Stimulated activated CD4-positive, alpha-beta T cell treated with anti-CD3 and anti-CD28 coated beads, Interleukin-4, amount 100 ng/mL, for 4 hours (primary cell): ENCODE data around the gene PSKH1.
"Not testable (repeated sequence)": the region's sequence is repeated elsewhere in the genome, so short reads cannot be mapped to it uniquely, and the experiment has no call there.

Experiments
- DNase-seq, 2 experiments: peaks; one replicate each; pipeline ENCODE4 v3.0.0-alpha.2; 2020

Gene PSKH1

DNA sequence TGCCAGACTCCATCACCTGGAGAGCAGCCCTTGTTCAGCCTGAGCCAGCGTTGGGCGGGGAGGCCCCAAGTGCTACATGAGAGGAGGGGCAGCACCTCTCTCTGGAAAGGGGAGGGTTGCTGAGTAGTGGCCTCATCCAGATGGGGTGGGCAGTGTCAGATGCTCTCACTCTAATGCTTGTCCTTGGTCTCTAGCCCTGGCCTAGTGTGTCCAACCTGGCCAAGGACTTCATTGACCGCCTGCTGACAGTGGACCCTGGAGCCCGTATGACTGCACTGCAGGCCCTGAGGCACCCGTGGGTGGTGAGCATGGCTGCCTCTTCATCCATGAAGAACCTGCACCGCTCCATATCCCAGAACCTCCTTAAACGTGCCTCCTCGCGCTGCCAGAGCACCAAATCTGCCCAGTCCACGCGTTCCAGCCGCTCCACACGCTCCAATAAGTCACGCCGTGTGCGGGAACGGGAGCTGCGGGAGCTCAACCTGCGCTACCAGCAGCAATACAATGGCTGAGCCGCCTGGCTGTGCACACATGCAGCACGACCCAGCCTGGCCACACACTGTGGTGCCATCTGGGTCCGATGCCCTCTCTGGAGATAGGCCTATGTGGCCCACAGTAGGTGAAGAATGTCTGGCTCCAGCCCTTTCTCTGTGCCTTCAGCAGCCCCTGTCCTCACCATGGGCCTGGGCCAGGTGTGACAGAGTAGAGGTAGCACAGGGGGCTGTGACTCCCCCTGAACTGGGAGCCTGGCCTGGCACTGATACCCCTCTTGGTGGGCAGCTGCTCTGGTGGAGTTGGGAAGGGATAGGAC is 34.3 kb downstream of the PSKH1 start:
- no peak for DNase-seq

DNA sequence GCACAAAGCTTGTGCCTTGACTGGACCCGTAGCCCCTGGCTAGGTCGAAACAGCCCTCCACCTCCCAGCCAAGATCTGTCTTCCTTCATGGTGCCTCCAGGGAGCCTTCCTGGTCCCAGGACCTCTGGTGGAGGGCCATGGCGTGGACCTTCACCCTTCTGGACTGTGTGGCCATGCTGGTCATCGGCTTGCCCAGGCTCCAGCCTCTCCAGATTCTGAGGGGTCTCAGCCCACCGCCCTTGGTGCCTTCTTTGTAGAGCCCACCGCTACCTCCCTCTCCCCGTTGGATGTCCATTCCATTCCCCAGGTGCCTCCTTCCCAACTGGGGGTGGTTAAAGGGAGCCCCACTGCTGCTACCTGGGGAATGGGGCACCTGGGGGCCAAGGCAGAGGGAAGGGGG is 35.1 kb downstream of the PSKH1 start:
- no peak for DNase-seq

DNA sequence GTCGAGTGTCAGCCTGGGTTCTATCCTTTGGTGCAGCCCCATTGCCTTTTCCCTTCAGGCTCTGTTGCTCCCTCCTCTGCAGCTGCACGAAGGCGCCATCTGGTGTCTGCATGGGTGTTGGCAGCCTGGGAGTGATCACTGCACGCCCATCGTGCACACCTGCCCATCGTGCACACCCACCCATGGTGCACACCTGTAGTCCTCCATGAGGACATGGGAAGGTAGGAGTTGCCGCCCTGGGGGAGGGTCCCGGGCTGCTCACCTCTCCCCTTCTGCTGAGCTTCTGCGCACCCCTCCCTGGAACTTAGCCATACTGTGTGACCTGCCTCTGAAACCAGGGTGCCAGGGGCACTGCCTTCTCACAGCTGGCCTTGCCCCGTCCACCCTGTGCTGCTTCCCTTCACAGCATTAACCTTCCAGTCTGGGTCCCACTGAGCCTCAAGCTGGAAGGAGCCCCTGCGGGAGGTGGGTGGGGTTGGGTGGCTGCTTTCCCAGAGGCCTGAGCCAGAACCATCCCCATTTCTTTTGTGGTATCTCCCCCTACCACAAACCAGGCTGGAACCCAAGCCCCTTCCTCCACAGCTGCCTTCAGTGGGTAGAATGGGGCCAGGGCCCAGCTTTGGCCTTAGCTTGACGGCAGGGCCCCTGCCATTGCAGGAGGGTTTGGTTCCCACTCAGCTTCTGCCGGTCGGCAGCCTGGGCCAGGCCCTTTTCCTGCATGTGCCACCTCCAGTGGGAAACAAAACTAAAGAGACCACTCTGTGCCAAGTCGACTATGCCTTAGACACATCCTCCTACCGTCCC is 35.7 kb downstream of the PSKH1 start:
- DNase-seq: peak; percentile 71 to 72

DNA sequence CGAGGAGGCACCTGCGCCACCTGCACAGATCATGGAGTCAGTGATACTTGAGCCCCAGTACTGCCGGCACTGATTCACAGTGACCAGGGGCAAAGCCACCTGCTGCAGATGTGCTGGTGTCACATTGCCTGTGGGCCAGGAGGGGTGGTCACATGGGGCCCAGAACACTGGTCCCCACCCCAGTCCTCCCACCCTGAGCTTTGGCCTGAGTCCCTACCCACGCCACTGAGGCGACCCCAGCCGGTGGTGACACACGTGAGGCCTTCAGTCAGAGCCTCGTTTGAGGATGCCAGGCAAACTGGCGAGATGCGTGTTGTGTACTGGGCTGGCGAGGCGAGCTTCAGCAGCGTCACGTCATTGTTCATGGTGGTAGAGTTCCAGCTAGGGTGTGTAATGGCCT is 37.1 kb downstream of the PSKH1 start:
- DNase-seq: no peak

DNA sequence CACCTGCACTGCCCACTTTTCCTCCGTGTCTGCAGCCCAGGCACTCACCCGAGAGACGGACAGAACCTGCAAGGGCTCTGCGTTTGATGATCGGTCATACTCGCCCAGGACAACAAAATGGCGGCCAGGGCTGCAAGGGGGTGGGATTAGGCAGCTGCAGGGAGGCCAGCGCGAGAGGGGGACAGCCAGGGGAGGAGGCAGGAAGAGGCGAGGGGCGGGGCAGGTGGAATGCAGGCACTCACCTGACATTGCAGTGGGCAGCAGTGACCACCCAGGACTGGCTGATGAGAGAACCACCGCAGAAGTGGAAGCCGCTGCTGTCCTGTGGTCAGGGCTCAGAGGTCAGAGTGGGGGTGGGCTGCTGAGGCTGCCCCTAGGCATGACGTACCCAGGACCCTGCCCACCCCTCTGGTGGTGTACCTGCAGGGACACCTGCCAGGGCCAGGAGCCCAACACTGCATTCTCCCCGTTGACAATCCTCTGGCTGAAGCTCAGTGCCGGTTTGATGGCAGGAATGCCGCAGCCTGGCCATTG is 37.7 kb downstream of the PSKH1 start:
- DNase-seq: no peak

DNA sequence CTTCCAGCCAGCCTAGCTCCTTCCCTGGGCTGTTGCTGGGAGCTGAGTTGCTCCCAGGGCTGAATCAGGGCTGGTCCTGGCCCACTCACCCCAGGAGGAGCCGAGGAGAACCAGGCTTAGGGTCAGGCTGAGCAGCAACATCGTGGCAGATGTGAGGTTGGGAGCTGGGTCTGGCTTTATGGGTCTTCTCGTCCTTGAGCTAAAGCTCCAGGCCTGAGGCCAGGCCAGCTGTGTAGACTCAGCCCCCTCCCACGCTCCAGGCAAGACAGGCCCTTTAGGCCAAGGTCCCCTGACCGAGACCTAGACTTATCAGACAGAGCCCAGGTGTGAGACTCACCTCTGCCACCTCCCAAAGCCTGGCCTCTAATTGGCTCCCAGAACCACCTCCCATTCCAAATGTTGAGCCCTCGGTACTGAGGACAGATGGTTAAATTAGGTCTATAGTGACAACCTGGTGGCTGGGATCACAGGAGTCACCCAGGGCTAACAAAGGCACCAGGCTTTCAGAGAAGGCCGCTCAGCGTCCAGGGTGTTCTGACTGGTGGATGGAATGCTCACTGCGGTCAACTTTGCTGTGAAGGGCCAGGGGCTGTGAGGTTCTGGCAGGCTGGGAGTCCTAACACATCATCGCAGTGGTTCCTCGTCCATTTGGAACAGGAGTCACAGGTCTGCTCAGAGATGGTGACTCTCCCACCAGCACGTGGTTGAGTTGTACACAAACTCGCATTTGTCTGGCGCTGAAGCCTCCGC is 38.8 kb downstream of the PSKH1 start, which contains the start of gene CTRL:
Gene CTRL, minus strand, starts transcription at position 151 of the 750 bp plus-strand sequence. Its CDS starts 10 bp downstream, at position 141.
- DNase-seq: no peak

DNA sequence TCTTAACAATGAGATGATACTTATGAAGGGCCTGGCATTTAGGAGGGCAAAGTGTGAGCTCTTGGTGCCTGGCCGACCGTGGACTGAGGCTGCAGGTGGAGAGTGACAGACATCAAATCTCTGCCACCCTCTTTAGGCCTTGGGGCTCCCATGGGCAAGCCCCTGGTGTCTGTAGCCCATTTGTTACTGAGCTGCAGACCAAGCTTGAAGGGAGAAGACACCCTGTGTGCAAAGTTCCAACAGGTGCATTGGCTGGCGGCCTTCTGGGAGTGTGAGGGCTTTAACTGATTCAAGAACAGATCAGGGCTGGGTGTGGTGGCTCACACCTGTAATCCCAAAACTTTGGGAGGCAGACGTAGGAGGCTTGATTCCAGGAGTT is 39.4 kb downstream of the PSKH1 start:
- no peak for DNase-seq

DNA sequence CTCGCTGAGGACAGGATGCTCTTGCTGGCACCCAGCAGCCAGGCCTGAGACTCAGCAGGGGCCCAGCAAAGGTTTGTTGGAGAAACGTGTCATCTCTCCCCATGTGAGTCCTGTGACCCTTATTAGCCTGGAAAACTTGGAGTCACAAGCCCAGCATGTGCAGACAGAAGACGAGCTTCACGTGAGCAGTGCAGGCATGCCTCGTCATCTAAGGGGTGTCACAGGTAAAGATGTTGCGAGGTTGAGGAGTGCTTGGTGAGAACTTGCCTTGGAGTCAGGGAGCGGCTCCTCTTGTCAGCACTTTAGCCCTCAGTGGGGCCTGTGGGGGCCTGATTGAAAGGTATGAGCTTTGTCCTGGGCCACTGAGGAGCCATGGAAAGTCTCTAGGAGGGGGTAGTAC is 40.8 kb downstream of the PSKH1 start:
- no peak for DNase-seq

DNA sequence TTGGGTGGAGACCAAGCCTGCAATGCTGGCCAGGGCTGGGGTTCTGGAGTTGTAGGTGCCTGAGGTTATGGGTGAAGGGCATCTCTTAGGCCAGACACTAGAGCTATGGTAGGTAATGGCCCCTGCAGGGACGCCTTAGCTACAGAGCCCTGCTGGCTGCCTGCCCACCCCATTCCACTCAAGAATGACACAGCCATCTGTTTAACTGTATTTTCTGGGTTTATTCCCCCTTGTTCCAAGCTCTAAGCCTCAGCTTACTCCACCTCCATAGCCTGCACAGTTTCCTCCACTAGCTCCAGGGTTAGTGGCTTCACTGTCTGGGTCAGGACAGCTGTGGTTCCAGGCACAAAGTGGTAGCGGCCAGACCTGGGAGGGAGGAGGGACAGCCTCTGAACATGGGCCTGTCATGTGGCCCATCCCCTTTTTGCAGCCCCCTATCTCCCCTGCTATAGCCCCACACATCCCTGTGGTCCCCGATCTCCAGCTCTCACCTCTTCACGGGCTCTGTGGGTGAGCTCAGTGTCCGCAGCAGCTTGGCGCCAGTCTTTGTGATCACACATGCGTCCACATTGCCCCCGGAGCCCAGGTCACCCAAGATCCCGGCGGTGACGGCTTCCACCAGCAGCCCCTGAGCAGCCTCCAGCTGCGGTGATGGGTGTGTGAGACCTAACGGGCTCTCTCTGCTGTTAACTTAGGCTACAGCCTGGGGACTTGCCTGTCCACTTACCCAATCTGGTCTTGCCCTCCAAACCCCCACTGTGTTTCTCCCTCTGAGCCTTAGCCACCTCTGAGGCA is 41.4 kb downstream of the PSKH1 start:
- DNase-seq: no peak

DNA sequence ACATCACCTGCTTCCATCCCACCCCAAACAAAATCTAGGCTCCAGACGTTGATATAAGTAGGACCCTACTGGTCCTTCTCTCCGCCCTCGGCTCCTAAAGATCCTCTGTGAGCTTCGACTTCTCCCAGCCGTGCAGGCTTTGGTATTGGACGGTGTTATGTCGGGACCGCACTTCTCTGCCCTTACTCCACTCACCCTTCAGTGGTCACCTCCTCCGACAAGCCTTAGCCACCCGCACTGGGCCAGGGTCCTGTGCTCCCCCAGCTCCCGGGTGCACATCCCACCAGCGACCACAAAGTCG is 42.0 kb downstream of the PSKH1 start:
- DNase-seq: no peak

DNA sequence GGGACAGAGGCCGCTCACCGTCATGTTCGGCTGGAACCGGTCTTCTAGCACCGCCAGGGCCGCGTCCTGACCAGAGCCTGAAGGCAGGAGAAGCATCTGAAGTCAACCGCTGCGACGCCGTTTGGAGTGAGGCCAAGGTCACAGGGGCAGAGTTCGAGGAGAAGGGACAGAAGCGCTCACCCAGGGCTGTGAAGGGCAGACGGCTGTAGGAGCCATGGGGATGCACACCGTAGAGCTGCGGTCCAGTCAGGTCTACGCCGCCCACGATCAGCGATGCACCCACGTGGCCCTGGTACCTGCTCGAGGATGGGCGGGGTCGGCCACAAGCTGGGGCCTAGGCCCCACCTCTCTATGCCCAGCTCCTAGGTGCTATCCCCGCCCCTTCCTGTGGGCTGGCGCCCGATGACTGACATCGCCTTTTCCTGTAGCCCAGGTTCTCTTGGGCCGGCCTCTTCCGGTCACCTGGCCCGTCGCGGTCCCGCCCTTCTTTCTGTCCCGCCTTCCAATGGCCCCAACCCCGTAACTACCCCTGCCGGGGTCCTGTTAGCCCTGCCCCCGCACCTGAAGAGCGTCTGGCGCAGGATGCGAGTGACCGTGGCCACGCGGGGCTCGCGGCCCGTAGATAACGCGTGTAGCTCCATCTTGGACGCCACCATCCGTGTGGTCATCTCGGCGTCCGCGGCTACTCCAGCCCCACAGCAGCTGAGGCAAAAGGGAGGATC is 42.5 kb downstream of the PSKH1 start:
- peak; percentile 91 to 96 for DNase-seq

DNA sequence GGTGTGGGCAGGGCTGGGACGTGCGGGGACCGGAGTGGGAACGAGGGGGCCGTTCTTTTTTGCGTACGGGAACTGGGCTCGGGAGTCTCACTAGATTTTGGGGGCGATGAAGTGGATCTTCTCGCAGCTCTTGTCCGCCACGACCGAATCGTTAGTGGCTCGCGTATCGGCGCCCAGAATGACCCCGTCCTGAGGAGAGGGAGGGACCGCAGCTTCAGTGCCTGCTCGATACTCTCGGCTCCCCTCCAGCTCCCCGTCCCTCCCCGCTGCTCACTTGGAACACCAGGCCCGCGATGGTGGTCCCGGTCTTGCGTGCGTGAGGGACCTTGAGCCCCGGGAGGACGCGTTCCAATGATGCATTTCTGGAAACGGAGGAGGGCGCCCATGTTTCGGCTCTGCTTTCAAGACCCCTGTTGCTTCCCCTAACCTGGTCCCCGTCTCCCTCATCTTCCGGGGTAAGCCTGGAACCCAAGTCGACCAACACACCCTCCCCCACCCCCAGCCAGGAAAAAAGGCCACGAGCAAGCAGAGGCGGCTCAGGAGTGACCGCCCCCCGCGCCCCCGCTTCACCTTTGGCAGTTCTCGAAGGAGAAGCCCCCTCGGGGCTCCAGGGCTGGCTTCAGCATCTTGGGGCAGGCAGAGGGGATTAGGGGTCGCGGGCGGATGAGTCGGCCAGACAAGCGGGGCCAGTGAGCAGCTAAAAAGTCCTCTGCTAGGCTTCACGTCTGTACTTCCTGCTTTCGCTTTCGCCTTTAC is 43.2 kb downstream of the PSKH1 start, which contains the start of gene PSMB10:
Gene PSMB10, minus strand, starts transcription at position 727 of the 756 bp plus-strand sequence. Its CDS starts 101 bp downstream, at position 626.
- DNase-seq: no peak

DNA sequence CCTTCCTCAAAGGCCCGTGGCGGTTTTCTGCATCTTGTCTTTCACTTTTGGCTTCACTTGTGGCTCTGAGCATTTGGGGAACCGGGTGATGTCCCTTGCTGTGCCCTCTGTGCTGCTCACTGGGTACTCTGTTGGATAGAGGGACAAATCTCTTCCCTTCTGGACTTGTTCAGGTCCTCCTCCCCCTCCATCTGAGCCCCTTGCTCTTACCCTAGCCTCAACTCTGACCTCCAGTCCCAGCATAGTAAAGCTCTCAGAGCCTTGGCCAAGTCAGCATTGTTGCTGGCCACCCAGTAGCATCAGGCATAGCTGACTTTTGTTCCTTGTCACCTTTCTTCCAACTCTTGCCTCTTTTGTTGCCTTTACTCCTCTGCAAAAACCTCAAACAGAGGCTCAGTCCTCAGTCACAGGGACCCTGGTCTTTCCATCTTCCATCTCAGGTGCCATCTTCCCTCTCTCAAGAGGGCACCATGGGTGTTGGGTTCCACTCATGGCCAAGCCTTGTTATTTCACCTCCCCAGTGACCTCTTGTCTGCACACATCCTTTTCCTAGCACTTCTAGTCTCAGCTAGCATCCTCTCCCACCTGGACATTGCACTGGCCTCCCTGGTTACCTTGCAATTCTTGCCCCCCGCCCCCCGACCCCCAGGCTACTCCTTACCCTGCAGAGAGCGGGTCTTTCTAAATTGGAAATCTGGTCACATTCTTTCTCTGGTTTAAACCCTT is 44.0 kb downstream of the PSKH1 start:
- peak; percentile 67 to 79 for DNase-seq

DNA sequence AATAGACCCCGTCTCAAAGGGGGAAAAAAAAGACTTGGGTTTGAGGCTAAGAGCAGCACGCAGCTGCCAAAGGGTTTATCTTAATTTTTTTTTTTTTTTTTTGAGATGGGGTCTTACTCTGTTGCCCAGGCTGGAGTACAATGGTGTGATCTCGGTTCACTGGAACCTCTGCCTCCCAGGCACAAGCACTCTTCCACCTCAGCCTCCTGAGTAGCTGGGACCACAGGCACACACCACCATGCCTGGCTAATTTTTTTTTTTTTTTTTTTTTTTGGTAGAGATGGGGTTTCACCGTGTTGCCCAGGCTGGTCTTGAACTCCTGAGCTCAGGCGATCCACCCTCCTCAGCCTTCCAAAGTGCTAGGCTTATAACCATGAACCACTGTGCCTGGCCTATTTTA is 44.7 kb downstream of the PSKH1 start:
- DNase-seq: not testable (repeated sequence)

DNA sequence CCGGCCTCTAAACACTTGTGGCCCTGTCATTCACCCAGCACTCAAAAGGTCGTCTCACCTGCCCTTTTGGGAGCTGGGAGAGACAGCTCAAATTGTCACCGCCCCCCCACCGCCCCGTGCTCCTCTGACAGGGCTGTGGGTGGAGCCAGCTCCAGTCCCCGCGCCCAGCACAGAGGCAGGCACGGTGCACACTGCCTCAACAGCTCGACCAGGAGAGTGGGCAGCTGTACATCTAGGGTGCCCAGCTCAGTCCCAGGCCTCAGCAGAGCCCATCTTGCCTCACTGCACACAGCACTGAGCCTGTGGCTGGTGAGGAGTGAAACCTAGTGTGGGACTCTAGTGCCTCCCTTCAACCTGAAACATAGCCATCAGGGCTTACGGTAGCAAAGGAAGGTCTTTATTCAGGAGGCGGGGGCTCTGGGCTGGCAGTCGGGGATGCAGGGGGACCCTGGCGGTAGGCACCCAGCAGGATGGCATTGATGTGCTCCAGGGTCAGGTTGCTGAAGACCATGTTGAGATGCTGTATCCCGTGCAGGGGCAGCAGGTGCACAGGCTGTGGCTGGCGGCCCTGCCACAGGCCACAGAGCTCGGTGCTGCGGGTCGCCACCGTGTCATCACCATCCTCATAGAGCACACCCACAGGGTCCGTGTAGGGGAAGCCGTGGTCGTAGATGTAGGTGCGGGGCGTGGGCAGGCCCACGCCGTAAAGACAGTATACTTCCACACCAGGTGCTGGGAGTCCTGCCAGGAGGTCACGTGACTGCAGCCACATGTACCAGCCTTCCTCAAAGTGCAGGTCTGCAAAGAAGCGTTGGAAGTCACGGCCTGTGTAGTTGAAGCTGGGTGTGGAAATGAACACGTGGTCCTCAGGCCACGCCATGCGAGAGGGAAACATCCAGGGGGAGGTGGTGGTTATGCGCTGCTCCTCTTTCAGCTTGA is 46.7 kb downstream of the PSKH1 start:
- peak; percentile 56 to 59 for DNase-seq

DNA sequence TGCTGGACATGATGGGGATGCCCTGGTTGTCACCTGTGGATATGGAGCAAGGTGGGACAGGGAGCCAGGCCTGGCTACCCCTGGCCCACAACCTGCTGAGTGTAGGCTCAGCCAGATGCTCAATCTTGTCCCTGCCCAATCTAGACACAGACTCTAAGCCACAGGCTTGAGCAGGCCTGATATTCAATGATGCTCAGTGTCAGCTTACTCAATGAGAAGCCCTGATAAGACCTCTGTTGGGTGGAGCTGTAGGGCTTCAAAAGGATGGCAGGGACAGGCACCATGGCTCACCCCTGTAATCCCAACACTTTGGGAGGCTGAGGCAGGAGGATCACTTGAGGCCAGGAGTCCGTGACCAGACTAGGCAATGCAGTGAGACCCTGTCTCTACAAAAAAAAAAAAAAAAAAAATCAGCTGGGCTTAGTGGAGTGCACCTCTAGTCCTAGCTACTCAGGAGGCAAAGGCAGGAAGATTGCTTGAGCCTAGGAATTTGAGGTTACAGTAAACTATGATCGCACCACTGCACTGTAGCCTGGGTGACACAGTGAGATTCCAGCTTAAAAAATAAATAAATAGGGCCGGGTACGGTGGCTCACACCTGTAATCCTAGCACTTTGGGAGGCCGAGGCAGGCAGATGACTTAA is 47.5 kb downstream of the PSKH1 start:
- DNase-seq: no peak

DNA sequence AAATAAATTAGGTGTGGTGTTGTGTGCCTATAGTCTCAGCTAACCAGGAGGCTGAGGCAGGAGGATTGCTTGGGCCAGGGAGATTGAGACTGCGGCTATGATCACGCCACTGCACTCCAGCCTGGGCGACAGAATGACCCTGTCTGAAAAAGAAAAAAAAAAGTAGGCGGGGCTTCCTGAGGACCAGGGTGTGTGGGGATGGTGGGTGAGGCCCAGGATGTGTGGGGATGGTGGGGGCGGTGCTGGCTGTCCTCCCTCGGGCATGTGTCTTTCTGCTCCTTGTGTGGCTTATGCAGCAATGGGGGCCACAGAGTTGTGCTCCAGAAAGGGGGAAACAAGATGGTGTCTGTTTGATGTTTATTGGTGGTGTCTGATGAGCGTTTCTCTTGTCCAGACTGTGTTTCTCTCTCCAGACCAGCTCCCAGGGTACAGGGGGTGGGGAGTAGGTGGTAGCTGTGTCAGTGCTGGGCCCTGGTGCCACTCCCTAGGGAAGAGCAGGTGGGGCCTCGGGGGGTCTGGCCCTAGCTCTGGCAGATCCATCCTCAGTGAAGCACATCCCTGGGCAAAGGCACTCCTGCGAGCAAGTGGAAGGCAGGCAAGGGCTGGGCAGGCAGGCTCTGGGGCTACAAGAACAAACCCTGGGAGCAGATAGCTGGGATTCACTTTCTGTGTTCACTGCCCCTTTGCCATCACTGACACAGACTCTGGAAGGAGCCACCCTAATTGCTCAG is 48.6 kb downstream of the PSKH1 start:
- no peak for DNase-seq

DNA sequence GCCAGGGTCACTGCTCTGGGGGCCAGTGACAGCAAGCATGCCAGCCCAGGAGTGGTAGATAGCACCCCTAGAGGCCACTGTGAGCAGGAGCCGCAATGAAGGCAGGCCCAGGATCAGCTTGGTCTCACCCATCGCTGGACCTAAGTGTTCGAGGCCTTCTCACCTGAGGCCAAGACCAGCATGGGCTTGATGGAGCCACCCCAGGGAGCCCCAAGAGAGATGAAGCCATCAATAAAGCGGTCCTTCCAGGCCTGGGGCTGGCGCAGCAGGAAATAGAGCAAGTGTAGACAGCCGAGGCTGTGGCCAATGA is 49.1 kb downstream of the PSKH1 start:
- DNase-seq: peak; percentile 10 to 31
